K562 (cell line): ENCODE data around the gene RXRA. TPM values are rescaled to one million over a fixed set of nuclear protein-coding genes. Genes with fewer than 3 reads are reported as not detected.

Source experiments
- ATAC-seq: fragments of 200-7000 bp; cut with Tn5 transposase; 3 replicates; pipeline ENCODE4 v1.9.1; 2020; ENCODE audit warnings: moderate library complexity
- BruUV-seq: library from RNA; stranded (reverse); fragments of 400-500 nt; replicated peaks from 2 replicates; lab custom pipeline; 2021; lab: Mats Ljungman, UMichigan
- CTCF ChIA-PET: fragments of 300-600 bp; formaldehyde crosslinking; extraction: SDS; loops from one replicate; lab custom pipeline; 2021; ENCODE audit warnings: low intra/inter-chr PET ratio; lab: Yijun Ruan, JAX
- POLR2A ChIA-PET: fragments of 300-600, 350-650 bp; sonication (Branson Sonifier 250); formaldehyde crosslinking; extraction: SDS; loops from one replicate; lab custom pipeline; 2021; ENCODE audit warnings: antibody characterized with exemption, inconsistent platforms; lab: Yijun Ruan, JAX
- DNase-seq, 4 experiments: peaks; one replicate each; pipeline versions ENCODE4 v3.0.0 to v3.0.0-alpha.2; 2011 to 2018; ENCODE audit warnings: low spot score in 3 of 4, mixed read lengths in 3 of 4; ENCODE audit errors: extremely low read depth in 1 of 4
- FAIRE-seq: peaks from 2 replicates; lab custom pipeline; 2011; peaks lifted over from hg19 to GRCh38; lab: Jason Lieb, UNC
- H2AFZ ChIP-seq: 2 replicates; pipeline ENCODE4 v1.6.0; 2011; ENCODE audit warnings: low read depth, low read length, control low read depth, inconsistent platforms
- H3K27ac ChIP-seq: fragments of 200-600 bp; 3 replicates; pipeline ENCODE4 v1.8.0; 2011; ENCODE audit warnings: low read depth, mild to moderate bottlenecking, control low read depth, inconsistent platforms, low read length, moderate library complexity, mixed read lengths; ENCODE audit errors: extremely low read depth
- H3K27me3 ChIP-seq, 2 experiments: fragments of 300-600 bp in 1 of 2; 2 replicates in 1 of 2; 3 replicates in 1 of 2; pipeline versions ENCODE4 v1.6.0 to v1.8.0; 2011; ENCODE audit warnings: inconsistent platforms in 2 of 2, low read length in 2 of 2, mild to moderate bottlenecking in 1 of 2, mixed read lengths in 1 of 2, moderate library complexity in 1 of 2; ENCODE audit not compliant: control insufficient read depth in 2 of 2, insufficient read depth in 2 of 2
- H3K36me3 ChIP-seq: fragments of 300-600 bp; 3 replicates; pipeline ENCODE4 v1.8.0; 2011; ENCODE audit warnings: mild to moderate bottlenecking, low read length, inconsistent platforms; ENCODE audit not compliant: control insufficient read depth, insufficient read depth
- H3K4me1 ChIP-seq, 2 experiments: fragments of 200-600 bp in 1 of 2; replicated peaks in 1 of 2; 2 replicates in 1 of 2; 3 replicates in 1 of 2; pipeline versions ENCODE4 v1.5.1 to v1.8.0; 2011; ENCODE audit warnings: inconsistent platforms in 2 of 2, low read length in 2 of 2, mild to moderate bottlenecking in 1 of 2, mixed read lengths in 1 of 2, moderate library complexity in 1 of 2; ENCODE audit not compliant: control insufficient read depth in 2 of 2, insufficient read depth in 2 of 2
- H3K4me2 ChIP-seq: 2 replicates; pipeline ENCODE4 v1.6.1; 2011; ENCODE audit warnings: low read length, control low read depth, inconsistent platforms, mixed read lengths; ENCODE audit not compliant: insufficient read depth
- H3K4me3 ChIP-seq: fragments of 200-600 bp; sonication (generic), shearing (Covaris generic); 2 replicates; pipeline ENCODE4 v1.5.1; 2016; ENCODE audit warnings: control low read depth, inconsistent platforms
- H3K79me2 ChIP-seq: fragments of 200-600 bp; 3 replicates; pipeline ENCODE4 v1.8.0; 2011; ENCODE audit warnings: low read length, inconsistent platforms; ENCODE audit not compliant: control insufficient read depth, insufficient read depth
- H3K9ac ChIP-seq, 2 experiments: 2 replicates each; pipeline versions ENCODE4 v1.6.0 to v1.6.1; 2011; ENCODE audit warnings: low read depth in 2 of 2, low read length in 2 of 2, control low read depth in 1 of 2, inconsistent platforms in 1 of 2, mild to moderate bottlenecking in 1 of 2, mixed read lengths in 1 of 2; ENCODE audit not compliant: insufficient read depth in 1 of 2
- H3K9me1 ChIP-seq: one replicate; pipeline ENCODE4 v1.6.0; 2011; ENCODE audit warnings: inconsistent platforms, mild to moderate bottlenecking, low read length, moderate library complexity; ENCODE audit not compliant: control insufficient read depth, insufficient read depth
- H3K9me3 ChIP-seq: replicated peaks from 2 replicates; pipeline ENCODE4 v1.5.1; 2011; ENCODE audit warnings: low read depth, low read length, inconsistent platforms; ENCODE audit not compliant: control insufficient read depth, insufficient read depth
- H4K20me1 ChIP-seq: replicated peaks from 2 replicates; pipeline ENCODE4 v1.6.1; 2011; ENCODE audit warnings: low read length, inconsistent platforms, mixed read lengths; ENCODE audit not compliant: control insufficient read depth, insufficient read depth
- BHLHE40 ChIP-seq: IDR thresholded peaks from 2 replicates; pipeline ENCODE4 v1.6.1; 2011; ENCODE audit warnings: low read length, improper control_type of control experiment
- BRF1 ChIP-seq: IDR thresholded peaks from 3 replicates; pipeline ENCODE4 v1.6.1; 2011; ENCODE audit warnings: borderline replicate concordance, mild to moderate bottlenecking; ENCODE audit not compliant: insufficient read length; ENCODE audit errors: extremely low read depth
- CBX5 ChIP-seq: IDR thresholded peaks from 2 replicates; pipeline ENCODE4 v1.6.1; 2014; ENCODE audit warnings: low read depth, borderline replicate concordance
- DIDO1 ChIP-seq: fragments of 450-650 bp; IDR thresholded peaks from 2 replicates; pipeline ENCODE4 v1.6.1; 2016; ENCODE audit warnings: low read depth, missing biosample characterization, missing genetic modification characterization
- ELF2 ChIP-seq: fragments of 250-450 bp; sonication (Bioruptor Pico); IDR thresholded peaks from 2 replicates; pipeline ENCODE4 v1.5.0; 2021; ENCODE audit warnings: mild to moderate bottlenecking
- GATA2 ChIP-seq: sonication (generic); formaldehyde crosslinking; IDR thresholded peaks from 2 replicates; pipeline ENCODE4 v1.4.0; 2020; ENCODE audit warnings: mild to moderate bottlenecking, missing genetic modification reagents
- NFATC3 ChIP-seq: fragments of 450-650 bp; IDR thresholded peaks from 2 replicates; pipeline ENCODE4 v1.6.1; 2017; ENCODE audit warnings: mild to moderate bottlenecking
- RHOXF2B ChIP-seq: fragments of 250-450 bp; sonication (Bioruptor Pico); conservative IDR thresholded peaks from 2 replicates; pipeline ENCODE4 v1.5.1; 2021
- SIRT6 ChIP-seq: IDR thresholded peaks from one replicate; pipeline ENCODE4 v1.6.1; 2012; ENCODE audit warnings: low read depth, mild to moderate bottlenecking, control low read depth, inconsistent platforms, low read length, moderate library complexity
- SMAD1 ChIP-seq: fragments of 150-350 bp; IDR thresholded peaks from 2 replicates; pipeline ENCODE4 v1.6.1; 2014; ENCODE audit warnings: low read length, low read depth; ENCODE audit not compliant: partially characterized antibody
- SRF ChIP-seq, 2 experiments: fragments of 250-450, 450-650 bp in 1 of 2; sonication (Bioruptor Pico) in 1 of 2; sonication (generic) in 1 of 2; formaldehyde crosslinking; IDR thresholded peaks; 2 replicates each; pipeline versions ENCODE4 v1.5.0 to v1.5.1; 2020 to 2022; ENCODE audit warnings: mild to moderate bottlenecking in 1 of 2, missing genetic modification reagents in 1 of 2
- YY1 ChIP-seq, 3 experiments: IDR thresholded peaks; 2 replicates each; pipeline ENCODE4 v1.6.1; 2011; ENCODE audit warnings: low read length in 2 of 3, mild to moderate bottlenecking in 2 of 3, moderate library complexity in 2 of 3, borderline replicate concordance in 1 of 3, control low read depth in 1 of 3, low read depth in 1 of 3; ENCODE audit not compliant: insufficient read depth in 3 of 3, insufficient replicate concordance in 2 of 3, control insufficient read depth in 1 of 3, insufficient read length in 1 of 3; ENCODE audit errors: extremely low read depth in 1 of 3
- ZFPM2 ChIP-seq: fragments of 250-450 bp; sonication (Bioruptor Pico); IDR thresholded peaks from 2 replicates; pipeline ENCODE4 v1.5.1; 2022; ENCODE audit warnings: mild to moderate bottlenecking
- ZNF431 ChIP-seq: sonication (generic); formaldehyde crosslinking; IDR thresholded peaks from 2 replicates; pipeline ENCODE4 v1.8.0; 2022; ENCODE audit warnings: mild to moderate bottlenecking, missing genetic modification reagents
- WGBS: fragments of 100-300 bp; shearing (Covaris generic); methylation state at CpG from one replicate; pipeline ENCODE4 v1.1.6; 2016; ENCODE audit warnings: low coverage, mixed read lengths; ENCODE audit not compliant: insufficient coverage; ENCODE audit errors: missing lambda C conversion rate; 5-methylcytosine and 5-hydroxymethylcytosine counted together
- in situ Hi-C: fragments of 300-500 bp; cut with MboI; formaldehyde crosslinking; loops from 4 replicates; pipeline ENCODE4 v1.15.0; 2018; ENCODE audit warnings: inconsistent platforms, mixed read lengths
- intact Hi-C: fragments of 100-400 bp; cut with micrococcal nuclease; formaldehyde crosslinking; loops from 2 replicates; pipeline ENCODE4 v1.14.2; 2022
- polyA plus RNA-seq, 8 experiments: library from polyadenylated mRNA; depleted of rRNA in 4 of 8; stranded (reverse) in 5 of 8; unstranded in 3 of 8; fragments of >200 nt; fragmentation: Nextera tagmentation in 2 of 8; fragmentation: Illumina TruSeq in 1 of 8; extraction: Ambion mirVana in 2 of 8; extraction: Trizol in 1 of 8; gene quantifications; 2 replicates each; pipeline versions ENCODE4 v1.2.1 to v1.2.3, GENCODE V29; 2011 to 2014; ENCODE audit warnings: inconsistent platforms in 1 of 8, missing spikeins in 1 of 8
- total RNA-seq, 7 experiments: library from RNA; depleted of rRNA in 6 of 7; stranded (reverse); fragments of >200 nt in 6 of 7; fragmentation: Illumina TruSeq in 2 of 7; extraction: Trizol in 2 of 7; gene quantifications; 2 replicates each; pipeline versions ENCODE4 v1.2.1 to v1.2.3, GENCODE V29; 2011 to 2021; ENCODE audit warnings: low replicate concordance in 1 of 7
- TF ChIP-seq, protein P1 (sequence below): conservative IDR thresholded peaks from 2 replicates; pipeline ENCODE4 v1.6.1; 2011; ENCODE audit warnings: low read depth, mild to moderate bottlenecking, low read length; ENCODE audit not compliant: control insufficient read depth
- TF ChIP-seq, protein P2 (sequence below): fragments of 250-450 bp; sonication (Bioruptor Pico); IDR thresholded peaks from 2 replicates; pipeline ENCODE4 v1.4.0; 2020; ENCODE audit warnings: borderline replicate concordance
- TF ChIP-seq, protein P3 (sequence below): sonication (generic); formaldehyde crosslinking; IDR thresholded peaks from 2 replicates; pipeline ENCODE4 v1.8.0; 2022; ENCODE audit warnings: missing genetic modification reagents, mild to moderate bottlenecking, borderline replicate concordance

RXRA gene
- total and polyA plus RNA-seq, 9 of the 15 experiments (the other 6 are each of a cell fraction or from before 2014, with no cell fraction given), result 0.35 to 23.6 (median 4.6) TPM

DNA sequence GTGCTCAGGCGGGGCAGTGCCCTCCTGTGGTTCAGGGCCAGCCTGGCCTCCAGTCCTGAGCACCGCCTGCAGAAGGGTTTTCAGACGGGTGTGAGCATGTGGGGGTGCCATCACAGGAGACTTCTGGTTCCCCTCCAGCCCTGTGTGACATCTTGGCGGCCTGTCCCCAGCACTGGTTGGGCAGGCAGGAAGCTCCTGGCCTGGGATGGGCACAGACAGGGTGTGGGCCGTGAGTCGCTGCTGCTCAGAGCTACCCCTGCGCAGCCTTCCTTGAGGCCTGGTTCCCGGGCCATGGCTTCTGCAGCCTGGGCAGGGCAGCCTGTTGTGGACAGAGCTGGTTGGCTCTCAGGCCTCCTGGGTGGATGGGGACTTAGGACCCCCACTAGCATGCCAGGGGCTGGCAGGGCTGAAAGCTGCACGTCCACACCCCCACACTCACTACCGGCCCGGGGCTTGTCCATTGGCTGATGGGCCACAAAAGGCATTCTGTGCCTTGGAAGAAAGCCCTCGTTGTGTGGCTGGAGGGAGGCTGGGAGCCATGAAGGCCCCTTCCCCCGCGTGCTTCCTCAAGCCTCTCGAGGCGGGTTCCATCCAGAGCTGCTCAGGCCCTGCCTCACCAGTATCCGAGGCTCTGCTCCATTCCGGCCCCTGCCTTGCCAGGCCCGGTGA is 58.7 kb downstream of the RXRA start:
- 68% methylated on average over 9 of the region's 19 CpGs for WGBS
- ChIA-PET CTCF (no interaction called here), POLR2A (interaction anchor here (0.6 to 0.7 kb wide), 2 partner anchors 15 to 30 kb away, joined by 3 read pairs; no protein-coding TSS in a partner anchor)
- H2AFZ ChIP-seq, result no peak overlapping the region
- H3K9me1 ChIP-seq, result no peaks in the 10 kb centered on the region
- intact Hi-C loops (no loop called here), in situ Hi-C loops (no loop called here)
- FAIRE-seq (no peak), DNase-seq (no peak), ATAC-seq (no peak)
- H3K36me3 ChIP-seq, result no peaks in the 10 kb centered on the region
- H3K9me3 ChIP-seq, result no peaks in the 10 kb centered on the region
- no TSS peak for BruUV-seq
- no peak overlapping the region for H3K27ac ChIP-seq
- H3K27me3 ChIP-seq, result no peaks in the 10 kb centered on the region
- peaks cover 0 to 76% of the 10 kb centered on the region in 2 experiments; a peak in 2 of 5 replicates for H3K4me1 ChIP-seq
- no peak overlapping the region for H3K4me3 ChIP-seq
- peaks cover 80% of the 10 kb centered on the region for H4K20me1 ChIP-seq
- H3K79me2 ChIP-seq, result no peaks in the 10 kb centered on the region; the same call in 2 of the 3 replicates
- no peak overlapping the region for H3K4me2 ChIP-seq
- no peak overlapping the region for H3K9ac ChIP-seq
- TF ChIP-seq, protein P1, sequence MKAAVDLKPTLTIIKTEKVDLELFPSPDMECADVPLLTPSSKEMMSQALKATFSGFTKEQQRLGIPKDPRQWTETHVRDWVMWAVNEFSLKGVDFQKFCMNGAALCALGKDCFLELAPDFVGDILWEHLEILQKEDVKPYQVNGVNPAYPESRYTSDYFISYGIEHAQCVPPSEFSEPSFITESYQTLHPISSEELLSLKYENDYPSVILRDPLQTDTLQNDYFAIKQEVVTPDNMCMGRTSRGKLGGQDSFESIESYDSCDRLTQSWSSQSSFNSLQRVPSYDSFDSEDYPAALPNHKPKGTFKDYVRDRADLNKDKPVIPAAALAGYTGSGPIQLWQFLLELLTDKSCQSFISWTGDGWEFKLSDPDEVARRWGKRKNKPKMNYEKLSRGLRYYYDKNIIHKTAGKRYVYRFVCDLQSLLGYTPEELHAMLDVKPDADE, result no peak
- TF ChIP-seq SMAD1 (no peak), BHLHE40 (no peak), GATA2 (CRISPR knock-in tag) (no peak), DIDO1 (no peak), YY1 (IDR thresholded peaks at IDR 0.05; ENCODE audit: borderline replicate concordance in 1 of 3, control insufficient read depth in 1 of 3, extremely low read depth in 1 of 3, insufficient read depth in 3 of 3, insufficient read length in 1 of 3, insufficient replicate concordance in 2 of 3, low read depth in 1 of 3, low read length in 2 of 3) (no peak), NFATC3 (no peak), SRF (CRISPR knock-in tag; IDR thresholded peaks at IDR 0.05) (no peak), RHOXF2B (CRISPR knock-in tag) (no peak), CBX5 (no peak), ZFPM2 (no peak), BRF1 (no peak), ELF2 (no peak), ZNF431 (CRISPR knock-in tag) (no peak), SIRT6 (no peak)
- TF ChIP-seq, protein P2, sequence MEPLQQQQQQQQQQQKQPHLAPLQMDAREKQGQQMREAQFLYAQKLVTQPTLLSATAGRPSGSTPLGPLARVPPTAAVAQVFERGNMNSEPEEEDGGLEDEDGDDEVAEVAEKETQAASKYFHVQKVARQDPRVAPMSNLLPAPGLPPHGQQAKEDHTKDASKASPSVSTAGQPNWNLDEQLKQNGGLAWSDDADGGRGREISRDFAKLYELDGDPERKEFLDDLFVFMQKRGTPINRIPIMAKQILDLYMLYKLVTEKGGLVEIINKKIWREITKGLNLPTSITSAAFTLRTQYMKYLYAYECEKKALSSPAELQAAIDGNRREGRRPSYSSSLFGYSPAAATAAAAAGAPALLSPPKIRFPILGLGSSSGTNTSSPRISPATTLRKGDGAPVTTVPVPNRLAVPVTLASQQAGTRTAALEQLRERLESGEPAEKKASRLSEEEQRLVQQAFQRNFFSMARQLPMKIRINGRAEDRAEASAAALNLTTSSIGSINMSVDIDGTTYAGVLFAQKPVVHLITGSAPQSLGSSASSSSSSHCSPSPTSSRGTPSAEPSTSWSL (CRISPR knock-in tag), result no peak
- TF ChIP-seq, protein P3, sequence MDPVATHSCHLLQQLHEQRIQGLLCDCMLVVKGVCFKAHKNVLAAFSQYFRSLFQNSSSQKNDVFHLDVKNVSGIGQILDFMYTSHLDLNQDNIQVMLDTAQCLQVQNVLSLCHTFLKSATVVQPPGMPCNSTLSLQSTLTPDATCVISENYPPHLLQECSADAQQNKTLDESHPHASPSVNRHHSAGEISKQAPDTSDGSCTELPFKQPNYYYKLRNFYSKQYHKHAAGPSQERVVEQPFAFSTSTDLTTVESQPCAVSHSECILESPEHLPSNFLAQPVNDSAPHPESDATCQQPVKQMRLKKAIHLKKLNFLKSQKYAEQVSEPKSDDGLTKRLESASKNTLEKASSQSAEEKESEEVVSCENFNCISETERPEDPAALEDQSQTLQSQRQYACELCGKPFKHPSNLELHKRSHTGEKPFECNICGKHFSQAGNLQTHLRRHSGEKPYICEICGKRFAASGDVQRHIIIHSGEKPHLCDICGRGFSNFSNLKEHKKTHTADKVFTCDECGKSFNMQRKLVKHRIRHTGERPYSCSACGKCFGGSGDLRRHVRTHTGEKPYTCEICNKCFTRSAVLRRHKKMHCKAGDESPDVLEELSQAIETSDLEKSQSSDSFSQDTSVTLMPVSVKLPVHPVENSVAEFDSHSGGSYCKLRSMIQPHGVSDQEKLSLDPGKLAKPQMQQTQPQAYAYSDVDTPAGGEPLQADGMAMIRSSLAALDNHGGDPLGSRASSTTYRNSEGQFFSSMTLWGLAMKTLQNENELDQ (CRISPR knock-in tag), result no peak
